Hepatocyte (in vitro differentiated cells): Measurements from ENCODE around the gene ADCYAP1R1.

Experiments
- CTCF ChIP-seq: fragments of 200-600 bp; sonication (generic); IDR thresholded peaks from 2 replicates; pipeline ENCODE4 v1.5.1; 2016; ENCODE audit warnings: antibody characterized with exemption, mild to moderate bottlenecking; ENCODE audit not compliant: poor library complexity
- EZH2 ChIP-seq: fragments of 200-600 bp; sonication (generic); IDR thresholded peaks from 2 replicates; pipeline ENCODE4 v1.6.1; 2016; ENCODE audit warnings: antibody characterized with exemption, mild to moderate bottlenecking, borderline replicate concordance
- EZH2phosphoT487 ChIP-seq: fragments of 200-600 bp; sonication (generic); IDR thresholded peaks from one replicate; pipeline ENCODE4 v1.6.1; 2018; ENCODE audit warnings: antibody characterized with exemption, mild to moderate bottlenecking, low read depth, moderate library complexity; ENCODE audit not compliant: unreplicated experiment, severe bottlenecking

- TF ChIP-seq EZH2 (no peak), CTCF (no peak), EZH2phosphoT487 (no peak)
Measured at GRCh38 chr7:31113660-31114059, 61.6 kb downstream of the ADCYAP1R1 start.
